HUDEP-2 (cell line): Measurements from ENCODE around the gene TLE4.
A peak's percentile ranks its signal among the peaks of the same experiment; 100 is the strongest.
"Not testable (repeated sequence)": the region's sequence is repeated elsewhere in the genome, so short reads cannot be mapped to it uniquely, and the experiment has no call there.

ENCODE experiments used
- DNase-seq, 76 experiments: peaks; one replicate each; lab custom pipeline; 2025; ENCODE audit not compliant: unreplicated experiment in 76 of 76; lab: John Stamatoyannopoulos, UW

Gene TLE4

DNA sequence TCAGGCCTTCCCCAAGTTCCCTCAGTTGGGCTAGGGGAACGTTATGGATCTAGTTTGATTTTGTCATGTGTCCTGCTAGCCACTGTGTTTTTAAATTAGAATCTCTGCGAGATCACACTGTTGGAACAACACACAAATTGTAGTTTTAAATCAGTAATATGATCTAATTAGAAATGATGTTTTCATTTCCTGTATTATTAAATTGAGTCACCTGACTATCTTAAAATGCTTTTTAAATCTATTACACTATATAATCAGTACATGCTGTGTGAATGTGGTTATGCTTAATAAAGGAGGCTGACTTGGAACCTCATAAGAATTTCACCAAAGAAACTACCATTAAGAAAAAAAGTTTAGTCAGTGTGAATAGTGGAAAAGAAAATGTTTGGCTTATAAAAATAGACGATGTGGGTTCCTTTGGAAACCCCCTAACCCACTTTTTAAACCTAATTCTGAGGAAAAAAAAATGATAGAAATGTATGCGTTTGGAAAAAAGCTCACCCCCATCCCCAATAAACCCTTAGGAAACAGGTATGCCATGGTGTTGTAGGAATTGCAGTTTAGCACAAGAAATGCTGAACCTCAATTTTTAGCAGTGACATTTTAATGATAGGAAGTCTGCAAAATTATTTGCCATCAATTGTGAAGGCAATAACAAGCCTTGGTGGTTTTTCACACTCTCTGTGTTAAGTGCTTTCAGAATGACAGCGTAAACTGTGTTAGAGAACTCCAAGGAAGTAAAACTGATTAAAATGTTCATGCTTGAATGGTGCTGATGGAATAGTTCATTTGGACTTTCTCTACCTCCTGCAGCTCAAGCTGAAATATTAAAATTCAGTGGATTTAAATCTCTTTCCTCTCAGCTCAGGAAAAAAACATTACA is 59.0 kb downstream of the TLE4 start:
- no peak for DNase-seq

DNA sequence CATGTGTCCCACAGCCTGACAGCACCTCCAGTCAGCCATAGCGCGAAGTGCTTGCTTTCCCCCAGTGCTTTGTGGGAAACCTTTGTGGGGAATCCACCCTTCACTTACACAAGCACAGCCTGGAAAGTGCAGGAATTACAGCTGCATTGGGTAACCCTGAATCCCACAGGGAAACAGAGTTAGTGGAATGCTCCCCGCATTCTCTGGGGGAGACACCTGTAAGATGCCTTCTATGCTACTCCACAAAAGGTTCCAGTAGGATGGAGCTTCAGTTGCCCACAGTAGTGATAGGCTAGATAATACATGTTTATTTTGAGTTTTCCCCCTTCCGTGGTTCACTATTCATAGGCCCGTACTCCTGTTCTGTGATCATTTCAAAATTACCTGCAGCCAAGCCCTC is 60.3 kb downstream of the TLE4 start:
- DNase-seq: no peak

DNA sequence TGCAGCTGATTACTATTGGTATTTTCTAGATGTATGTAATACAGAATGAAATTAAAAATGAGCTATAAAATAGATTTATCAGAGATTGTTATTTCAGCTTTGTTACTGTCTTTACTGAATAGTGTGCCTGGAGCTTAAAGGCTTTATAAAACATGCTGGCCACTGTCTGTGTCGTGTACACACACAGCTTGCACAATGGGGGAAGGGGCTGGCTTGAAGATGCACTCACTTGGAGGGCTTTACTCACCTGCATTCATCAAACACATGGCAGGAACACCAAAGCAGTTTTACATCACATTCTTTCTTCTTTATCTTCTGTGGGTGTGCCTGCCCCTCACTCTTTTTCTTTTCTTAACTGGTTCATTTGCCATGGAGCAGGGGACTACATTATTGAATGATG is 60.9 kb downstream of the TLE4 start:
- no peak for DNase-seq

GRCh38 chr9:79633558-79633957 is 61.8 kb downstream of the TLE4 start:
- no peak for DNase-seq

DNA sequence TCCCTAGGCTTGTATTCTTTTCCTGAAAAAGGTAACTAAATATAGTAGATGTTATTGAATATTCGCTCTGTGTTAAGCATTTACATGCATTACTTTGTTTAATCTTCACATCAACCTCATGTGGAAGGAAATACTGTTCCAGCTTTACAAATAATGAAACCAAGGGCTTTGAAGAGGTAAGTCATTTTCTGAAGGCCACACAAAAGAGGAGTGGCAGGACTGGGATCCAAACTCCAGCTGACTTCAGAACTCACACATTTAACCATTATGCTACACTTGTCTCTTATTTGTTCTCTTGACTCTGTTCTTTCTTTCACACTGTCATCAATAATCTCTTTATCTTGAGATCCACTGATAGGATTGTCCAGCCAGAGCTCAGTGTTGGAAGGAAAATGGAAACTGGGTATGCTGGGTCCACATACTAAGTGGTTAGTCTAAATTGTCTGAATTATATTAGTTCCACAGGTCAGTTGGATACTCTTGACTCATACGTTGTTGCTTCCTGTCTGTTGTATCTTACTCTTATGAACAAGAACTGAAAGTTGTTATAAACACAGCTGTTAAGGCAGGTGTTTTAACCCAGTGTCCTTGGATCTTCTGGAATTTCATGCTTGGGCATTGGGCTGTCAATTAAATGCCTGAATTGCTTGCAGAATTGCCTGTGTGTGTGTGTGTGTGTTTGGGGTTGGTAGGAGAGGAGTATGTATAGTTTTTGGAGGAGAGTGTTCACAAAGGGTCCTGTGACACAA is 65.6 kb downstream of the TLE4 start:
- no peak for DNase-seq

DNA sequence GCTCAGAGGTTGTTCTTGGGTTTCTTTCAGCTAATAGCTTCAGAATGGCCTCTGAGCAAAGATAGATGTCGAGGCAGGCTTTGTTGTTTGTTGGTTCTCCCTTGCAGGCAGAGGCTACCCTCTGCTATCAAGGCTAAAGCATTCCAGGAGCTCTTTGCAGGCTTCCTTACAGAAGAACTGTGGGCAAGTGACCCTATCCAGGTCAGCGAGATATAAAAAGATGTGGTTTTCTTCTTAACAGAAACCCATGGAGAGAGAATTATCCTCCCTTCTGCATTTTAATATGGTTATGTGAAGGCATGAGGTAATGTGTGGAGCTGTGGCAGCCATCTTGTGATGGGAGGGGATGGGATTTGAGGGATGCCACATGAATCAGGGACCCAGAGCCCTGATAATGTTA is 67.0 kb downstream of the TLE4 start:
- DNase-seq: no peak

DNA sequence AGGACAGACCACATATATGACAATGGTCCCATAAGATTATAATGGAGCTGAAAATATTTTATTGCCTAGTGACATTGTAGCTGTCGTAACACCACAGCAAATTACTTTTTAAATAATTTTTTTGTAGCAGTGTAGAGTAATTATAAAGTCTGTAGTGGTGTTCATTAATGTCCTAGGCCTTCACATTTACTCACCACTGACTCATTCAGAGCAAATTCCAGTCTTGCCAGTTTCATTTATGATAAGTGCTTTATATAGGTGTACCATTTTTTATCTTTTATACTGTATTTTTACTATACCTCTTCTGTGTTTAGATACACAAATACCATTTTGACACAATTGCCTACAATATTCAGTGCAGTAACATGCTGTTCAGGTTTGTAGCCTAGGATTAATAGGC is 67.6 kb downstream of the TLE4 start:
- no peak for DNase-seq

DNA sequence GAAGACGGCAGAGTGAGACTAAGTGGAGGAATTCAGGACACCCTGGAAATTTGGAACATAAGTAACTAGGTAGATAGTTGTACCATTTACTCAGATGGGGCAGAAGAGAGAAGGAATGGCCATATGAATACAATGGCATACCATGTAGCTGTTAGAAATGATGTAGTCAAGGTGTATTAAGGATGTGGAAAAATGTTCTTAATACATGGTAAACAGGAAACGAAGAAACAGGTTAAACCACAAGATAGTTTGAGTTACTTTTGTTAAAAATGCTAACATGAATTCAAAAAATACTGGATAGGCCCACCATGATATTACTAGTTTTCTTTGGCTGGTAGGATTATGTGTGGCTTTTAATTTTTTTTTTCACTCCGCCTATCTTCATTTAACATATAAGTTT is 68.3 kb downstream of the TLE4 start:
- not testable (repeated sequence) for DNase-seq

- DNase-seq: no peak
These were observed 69.3 kb downstream of the TLE4 start for GRCh38 chr9:79641070-79641469.

DNA sequence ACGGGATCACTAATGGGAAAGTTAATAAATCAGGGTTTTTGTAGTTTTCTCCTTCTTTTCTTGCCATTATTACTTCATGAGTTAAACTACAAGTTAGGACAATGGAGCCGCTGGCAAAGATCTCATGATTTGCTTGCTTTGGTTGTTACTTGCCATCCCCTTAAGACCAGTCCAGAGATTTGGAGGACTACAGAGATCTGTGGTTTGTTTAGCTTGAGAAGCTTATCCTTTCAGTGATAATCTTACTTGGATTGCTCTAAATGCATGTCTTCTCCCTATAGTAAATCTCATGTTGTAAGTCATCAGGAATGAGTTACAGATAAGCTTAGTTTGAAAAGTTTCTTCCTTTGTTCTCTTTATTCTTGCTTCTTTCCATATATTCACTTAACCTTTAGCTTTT is 70.9 kb downstream of the TLE4 start:
- no peak for DNase-seq

DNA sequence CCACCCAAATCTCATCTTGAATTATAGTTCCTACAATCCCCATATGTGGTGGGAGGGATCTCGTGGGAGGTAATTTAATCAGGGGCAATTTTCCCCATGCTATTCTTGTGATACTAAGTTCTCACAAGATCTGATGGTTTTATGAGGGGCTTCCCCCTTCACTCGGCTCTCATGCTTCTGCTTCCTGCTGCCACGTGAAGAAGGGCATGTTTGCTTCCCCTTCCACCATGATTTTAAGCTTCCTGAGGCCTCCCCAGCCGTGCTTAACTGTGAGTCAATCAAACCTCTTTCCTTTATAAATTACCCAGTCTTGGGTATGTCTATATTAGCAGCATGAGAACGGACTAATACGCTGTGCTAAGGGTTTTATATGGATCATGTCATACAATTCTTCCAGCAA is 72.3 kb downstream of the TLE4 start:
- DNase-seq: no peak

GRCh38 chr9:79644601-79645000 is 72.8 kb downstream of the TLE4 start:
- DNase-seq: no peak

GRCh38 chr9:79645110-79645509 is 73.3 kb downstream of the TLE4 start:
- no peak for DNase-seq

DNA sequence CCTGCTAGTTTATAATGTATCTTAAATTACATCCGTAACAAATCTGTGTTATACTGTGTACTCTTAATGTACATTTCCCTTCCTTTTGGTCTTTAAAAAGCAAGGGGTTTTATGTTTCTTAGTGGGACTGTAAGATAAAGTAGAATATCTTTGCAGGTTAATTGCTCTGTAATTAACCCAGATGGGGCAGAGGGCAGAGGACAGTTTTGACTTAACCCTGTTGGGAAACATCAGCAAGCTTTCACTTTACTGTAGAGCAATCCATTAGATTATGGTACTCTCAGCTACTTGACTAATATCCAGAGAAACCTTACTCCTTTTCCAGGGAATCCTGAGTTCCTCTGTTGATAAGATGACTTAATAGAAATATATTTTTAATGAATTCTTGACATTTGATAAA is 74.3 kb downstream of the TLE4 start:
- DNase-seq: no peak

DNA sequence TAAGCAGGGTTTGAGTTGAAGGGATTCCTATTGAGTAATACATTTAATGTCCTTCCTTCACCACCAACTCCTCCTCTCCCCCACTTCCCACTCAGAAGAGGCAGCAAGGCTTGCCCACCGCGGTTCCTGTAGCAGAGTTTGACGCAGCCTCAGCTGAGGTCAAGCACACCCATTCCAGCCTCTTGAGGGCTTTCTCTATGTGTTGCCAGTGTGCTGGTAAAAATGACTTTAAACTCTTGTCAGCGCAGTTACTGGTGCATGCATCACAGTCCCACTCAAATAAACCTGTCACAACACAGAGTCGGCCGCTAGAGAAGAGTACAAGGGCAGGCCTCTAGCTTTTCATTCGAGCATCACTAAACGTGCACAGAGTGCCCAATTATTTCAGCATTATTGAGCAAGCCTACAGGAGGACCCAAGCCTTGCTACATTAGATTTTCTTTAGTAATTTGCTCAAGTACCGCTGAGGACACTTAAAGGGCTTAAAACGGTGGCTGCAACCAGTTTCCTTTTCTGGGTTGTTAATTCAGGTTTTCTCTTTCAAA is 79.6 kb downstream of the TLE4 start:
- DNase-seq: no peak

DNA sequence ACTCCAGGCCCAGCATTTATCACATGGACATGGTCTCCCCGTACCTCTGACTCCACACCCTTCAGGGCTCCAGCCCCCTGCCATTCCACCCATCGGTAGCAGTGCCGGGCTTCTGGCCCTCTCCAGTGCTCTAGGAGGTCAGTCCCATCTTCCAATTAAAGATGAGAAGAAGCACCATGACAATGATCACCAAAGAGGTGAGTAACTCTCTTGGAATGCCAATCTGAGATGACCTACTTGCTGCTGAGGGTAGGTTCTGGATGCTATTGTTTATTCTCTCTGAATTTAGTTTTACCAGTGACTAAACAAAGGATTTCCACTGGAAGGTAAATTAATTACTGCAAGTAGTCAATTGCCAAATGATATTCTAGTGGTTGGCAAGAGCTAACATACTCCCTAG is 80.8 kb downstream of the TLE4 start:
- no peak for DNase-seq

GRCh38 chr9:79654591-79655382 is 83.0 kb downstream of the TLE4 start:
- not testable (repeated sequence) for DNase-seq

DNA sequence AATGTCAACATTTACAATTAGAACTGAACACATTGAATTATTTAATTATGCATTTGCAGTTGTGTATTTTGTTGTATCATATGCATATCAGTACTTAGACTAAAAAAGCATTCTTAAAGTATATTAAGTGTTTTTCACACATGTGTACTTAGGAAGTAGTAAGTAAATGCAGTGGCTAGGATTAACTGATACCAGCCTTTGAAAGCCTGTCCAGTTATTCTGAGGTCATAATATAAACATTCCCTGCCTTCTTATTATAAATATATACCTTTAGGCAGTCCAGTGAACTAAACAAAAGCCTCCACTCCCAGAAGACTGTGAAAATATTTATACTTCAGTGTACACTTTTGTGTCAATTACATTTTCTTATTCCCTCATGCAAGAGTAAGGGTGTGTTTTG is 83.8 kb downstream of the TLE4 start:
- DNase-seq: no peak

DNA sequence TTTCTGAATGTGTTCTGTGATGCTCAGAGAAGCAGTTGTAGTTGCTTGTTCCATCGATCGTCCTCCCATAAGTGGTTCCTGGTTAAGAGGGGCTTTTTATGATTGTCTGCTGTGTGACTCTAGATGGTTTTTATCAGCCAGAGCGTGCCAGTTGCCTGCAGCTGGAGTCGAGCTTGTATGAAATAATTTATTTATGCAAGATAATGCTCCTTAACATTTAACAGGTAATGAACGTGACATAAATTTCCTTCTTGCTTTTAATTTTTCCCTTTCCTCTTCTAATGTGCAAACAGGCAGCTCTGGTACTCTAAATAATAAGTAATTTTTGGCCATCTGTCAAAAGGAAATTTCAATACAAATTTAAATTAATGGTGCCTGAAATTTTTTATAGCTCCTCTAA is 84.4 kb downstream of the TLE4 start:
- no peak for DNase-seq

GRCh38 chr9:79657891-79658290 is 86.1 kb downstream of the TLE4 start:
- DNase-seq: no peak

DNA sequence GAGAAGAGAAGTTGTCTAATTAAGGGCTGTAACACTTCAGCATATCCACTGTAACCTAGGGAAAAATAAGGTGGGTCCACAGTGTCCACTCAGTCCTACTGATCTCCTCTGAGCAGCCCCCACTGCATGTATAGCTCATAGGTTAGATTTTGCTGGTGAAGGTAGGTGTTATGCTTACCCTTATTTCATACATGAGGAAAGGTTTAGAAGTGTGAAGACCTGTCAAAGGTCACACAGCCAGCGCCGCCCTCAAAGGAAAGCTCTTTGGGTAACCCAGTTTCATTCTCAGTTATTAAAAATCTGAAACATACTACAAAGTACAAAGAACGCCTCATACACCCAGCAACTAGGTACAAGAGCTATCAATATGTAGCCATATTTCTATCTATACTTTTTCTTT is 87.2 kb downstream of the TLE4 start:
- DNase-seq: peak in 1 of 76 experiments; percentile 1
